Stimulated activated CD4-positive, alpha-beta T cell treated with anti-CD3 and anti-CD28 coated beads, Interleukin-2, amount 100 ng/mL, for 4 hours (primary cell): Measurements from ENCODE around the gene KCNIP3.

ENCODE experiments used
- DNase-seq: peaks from one replicate; pipeline ENCODE4 v3.0.0-alpha.2; 2020; ENCODE audit warnings: low read depth

KCNIP3 gene

GRCh38 chr2:95329891-95330793 is 33.0 kb downstream of the KCNIP3 start:
- DNase-seq, result no peak

GRCh38 chr2:95330794-95331338 is 33.7 kb downstream of the KCNIP3 start:
- DNase-seq, result no peak

DNA sequence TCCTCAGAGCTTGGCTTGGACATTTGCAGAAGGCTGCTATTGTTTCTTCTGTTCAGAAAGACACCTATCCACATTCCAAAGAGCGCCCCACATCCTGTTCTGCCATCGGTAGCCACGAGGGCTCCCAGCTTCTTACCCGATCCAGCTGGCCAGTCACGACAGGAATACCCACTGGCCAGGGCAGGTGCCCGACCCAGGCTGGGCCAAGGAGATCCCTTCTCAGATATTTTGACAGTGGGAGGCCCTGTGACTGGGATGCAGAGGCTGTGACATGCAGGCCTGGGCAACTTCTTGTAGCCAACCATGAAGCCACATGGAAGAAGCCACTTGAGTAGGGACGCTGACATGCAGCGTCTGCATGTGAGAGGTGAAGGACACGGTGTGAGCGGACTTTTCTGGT is 34.5 kb downstream of the KCNIP3 start:
- no peak for DNase-seq

DNA sequence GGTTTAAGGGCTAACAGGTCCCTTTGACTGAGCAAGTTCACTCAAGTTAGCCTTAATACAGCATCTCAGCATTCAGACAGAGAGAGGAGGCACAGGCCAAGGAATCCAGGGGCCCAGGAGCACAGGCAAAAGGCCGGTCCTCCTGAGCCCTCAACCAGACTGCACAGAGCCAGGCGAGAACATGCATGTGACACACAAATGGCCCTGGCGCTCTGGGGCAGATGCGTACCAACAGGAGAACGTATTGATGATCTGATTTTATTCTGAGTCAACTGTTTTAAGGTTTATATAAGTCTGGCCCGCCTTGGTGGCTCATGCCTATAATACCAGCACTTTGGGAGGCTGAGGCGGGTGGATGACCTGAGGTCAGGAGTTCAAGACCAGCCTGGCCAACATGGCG is 34.9 kb downstream of the KCNIP3 start:
- DNase-seq, result no peak

DNA sequence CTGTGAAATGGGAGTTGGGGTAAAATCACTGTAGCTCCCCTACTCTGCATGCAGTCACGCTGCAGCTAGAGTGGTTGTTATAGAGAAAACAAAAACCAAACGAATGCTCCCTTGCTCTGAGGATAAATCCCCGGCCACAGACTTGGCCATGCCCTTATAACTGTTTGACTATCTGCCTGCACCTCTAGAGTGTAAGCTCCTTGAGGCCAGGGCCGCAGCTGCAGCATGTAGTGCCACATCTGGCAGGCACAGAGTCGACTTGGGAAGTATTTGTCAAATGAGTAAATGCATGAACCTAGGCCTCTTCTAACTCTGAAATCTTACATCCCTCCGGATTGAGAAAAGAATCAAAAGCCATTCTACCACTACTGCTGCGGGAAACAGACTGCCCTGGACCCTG is 35.9 kb downstream of the KCNIP3 start:
- no peak for DNase-seq

DNA sequence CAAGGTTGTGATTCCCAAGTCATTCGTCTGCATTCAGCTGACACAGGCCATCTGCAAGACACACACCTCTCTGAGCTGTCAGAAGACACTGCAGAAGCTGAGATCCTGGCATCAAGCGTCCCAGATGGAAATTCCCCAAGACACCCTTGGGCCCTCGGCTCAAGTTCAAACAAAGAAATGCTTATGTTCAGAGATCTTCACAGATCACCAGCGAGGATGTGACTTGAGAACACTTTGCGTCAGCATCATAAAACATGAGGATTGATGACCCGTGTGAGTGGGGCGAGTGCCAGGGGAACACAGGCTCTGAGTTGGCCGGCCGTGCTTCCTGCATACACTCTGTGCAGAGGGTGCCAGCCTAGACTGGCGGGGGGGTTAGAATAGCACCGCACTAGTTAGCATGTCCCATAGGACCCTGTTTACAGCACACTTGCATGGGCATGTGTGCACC is 36.8 kb downstream of the KCNIP3 start:
- no peak for DNase-seq

DNA sequence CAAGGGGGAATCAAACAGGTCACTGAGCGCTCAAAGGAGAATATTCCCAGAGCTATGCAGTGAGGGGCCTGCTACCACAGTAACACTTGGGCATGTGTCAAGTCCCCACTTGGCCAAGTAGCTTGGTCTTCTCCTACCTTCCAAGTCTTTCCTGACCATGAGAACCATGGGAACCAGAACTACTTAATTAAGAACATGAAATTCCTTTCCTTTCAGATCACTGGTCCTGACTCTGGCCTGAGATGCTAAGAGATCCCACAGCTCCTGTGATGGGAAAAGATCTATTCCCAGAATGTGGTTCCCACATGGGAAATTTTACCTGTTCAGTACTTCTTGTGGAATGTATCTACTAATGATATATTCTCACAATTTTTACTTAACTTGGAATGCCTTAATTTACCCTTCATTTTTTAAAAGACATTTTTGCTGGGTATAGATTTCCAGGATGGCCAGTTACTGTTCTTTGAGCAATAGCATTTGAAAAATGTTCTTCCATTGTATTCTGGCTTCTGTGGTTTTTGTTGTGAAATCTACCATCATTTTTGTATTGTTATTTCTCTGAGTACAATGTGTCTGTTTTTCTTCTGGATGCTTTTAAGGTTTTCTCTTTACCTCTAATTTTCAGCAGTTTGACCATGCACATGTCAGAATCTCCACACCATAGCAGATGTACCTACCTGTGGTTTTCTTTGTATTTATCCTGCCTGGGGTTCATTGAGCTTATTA is 37.9 kb downstream of the KCNIP3 start:
- DNase-seq, result no peak

GRCh38 chr2:95336406-95336805 is 39.3 kb downstream of the KCNIP3 start:
- no peak for DNase-seq

- DNase-seq, result no peak
Measured at GRCh38 chr2:95337829-95338228, 40.7 kb downstream of the KCNIP3 start.

GRCh38 chr2:95342556-95343320 is 45.6 kb downstream of the KCNIP3 start:
- DNase-seq, result no peak

DNA sequence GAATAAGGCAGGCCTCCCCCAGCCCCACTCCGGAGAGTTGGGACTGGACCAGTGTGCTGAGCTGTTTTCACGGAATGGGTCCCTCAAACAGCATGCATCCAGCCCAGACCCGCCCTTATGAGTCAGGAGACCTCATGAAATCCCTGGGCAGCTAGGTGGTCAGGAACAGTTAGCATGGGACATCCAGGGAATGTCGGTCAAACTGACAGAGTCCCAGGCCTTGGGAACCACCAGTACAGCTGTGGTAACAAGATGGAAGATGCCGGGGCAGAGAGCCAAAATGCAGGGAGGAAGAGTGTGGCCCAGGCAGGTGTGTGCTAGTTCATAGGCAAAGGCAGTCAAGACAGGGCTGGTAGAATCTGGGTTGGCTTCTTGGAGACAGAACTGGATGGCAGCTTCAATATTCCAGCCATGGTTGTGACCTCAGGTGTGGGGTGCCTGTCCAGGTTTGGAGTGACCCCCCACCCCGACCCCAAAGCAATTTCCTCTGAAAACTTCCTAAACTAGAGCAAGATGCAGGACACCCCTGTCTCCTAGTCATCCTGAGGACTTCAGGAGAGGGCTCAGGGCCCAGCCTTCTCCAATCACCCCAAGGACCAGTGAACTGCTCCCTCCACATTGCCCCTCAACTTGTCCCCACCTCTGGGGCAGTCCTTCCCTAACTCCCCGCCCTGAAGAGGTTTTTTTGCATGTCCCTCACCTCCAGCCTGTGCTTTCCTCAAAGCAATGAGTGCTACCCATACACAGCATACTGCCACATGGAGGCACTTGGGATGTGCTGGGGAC is 46.5 kb downstream of the KCNIP3 start:
- DNase-seq, result no peak

GRCh38 chr2:95344215-95344583 is 47.1 kb downstream of the KCNIP3 start:
- DNase-seq, result no peak

DNA sequence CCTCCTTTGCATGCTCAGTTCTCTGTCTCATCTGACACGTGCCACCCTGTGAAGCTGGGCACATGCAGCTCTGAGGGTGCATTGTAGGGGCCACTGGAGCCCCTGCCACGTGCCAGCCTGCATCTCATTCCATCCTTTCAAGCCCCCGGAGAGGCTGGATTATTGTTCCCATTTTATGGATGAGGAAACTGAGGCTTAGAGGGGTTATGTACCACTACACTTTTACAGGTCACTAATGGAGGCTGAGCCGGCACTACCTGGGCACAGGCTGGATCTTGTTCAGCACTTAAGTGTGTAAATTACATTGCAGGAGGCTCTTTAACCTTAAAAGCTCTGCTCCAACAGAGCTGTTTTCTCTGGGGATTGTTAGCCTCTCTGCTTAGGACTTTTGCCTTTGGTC is 47.5 kb downstream of the KCNIP3 start:
- no peak for DNase-seq

- DNase-seq, result no peak
Measured at GRCh38 chr2:95345081-95345562, 48.0 kb downstream of the KCNIP3 start.

GRCh38 chr2:95345563-95346230 is 48.5 kb downstream of the KCNIP3 start:
- peak; percentile 22 for DNase-seq

DNA sequence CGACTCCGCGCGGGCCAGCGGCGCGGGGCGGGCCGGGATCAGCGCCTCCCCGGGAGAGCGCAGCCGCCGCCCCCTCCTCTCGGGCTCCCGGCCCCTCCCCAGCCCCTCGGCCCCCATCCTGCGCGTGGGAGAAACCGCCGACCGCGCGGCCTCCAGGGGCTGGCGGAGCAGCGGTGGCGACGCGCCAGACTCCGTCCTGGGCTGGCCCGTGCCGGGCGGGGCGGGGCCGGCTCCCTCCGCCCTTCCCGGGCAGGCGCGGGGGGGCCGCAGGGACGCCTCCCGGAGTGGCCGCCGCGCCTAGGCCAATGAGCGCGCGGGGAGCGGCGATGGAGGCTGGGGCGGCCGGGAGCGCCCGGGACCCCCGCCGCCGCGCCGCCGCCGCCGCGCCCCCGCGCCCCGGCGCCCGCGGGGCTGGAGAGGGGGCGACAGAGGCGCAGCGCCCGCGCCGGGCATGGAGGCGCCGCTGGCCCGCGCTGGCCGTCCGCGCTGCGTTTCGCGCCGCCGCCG is 49.1 kb downstream of the KCNIP3 start:
- DNase-seq, result no peak

DNA sequence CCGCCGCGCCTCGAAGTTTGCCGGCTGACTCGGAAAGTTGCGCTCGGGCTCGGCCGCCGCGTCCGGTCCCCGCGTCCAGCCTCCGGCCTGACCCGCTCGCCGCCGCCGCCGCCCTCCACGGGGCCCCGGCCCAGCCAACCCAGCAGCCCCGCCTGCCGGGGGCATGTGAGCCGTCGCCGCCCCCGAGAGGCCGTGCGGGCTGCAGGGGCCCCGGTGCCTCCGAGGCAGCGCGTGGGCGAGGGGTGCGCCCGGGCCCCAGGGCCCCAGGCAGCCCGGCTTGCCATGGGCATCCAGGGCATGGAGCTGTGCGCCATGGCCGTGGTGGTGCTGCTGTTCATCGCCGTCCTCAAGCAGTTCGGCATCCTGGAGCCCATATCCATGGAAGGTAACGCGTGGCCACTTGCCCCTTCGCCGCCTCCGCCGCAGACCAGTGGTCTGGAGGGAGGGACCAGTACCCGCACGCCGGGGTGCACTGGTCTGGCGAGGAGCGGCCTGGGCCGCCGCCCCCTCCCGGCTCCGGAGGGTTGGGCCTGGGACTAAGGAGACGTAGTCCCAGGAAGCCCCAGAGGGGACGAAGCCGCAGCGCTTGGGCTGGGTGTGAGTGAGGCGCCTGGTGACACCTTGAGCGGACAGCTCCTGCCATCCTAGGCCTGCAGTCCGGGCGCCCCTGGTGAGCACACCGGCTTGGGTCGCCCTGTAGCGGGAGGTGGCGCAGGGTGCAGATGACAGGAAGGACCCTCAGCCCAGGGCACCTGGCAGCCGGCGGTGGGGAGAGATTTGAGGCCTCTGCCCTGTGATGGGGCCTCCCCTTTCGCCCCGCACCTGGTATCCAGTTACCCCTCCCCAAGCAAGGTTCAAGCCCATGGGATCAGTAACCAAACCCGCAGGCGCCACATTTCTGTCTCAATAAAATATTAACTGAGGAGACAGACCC is 49.9 kb downstream of the KCNIP3 start:
- DNase-seq, result no peak

- no peak for DNase-seq
Measured at GRCh38 chr2:95347681-95348608, 50.8 kb downstream of the KCNIP3 start.
